K562 (cell line): Measurements from ENCODE around the gene MMP17. TPM values are rescaled to one million over a fixed set of nuclear protein-coding genes. Genes with fewer than 3 reads are reported as not detected.

Experiments
- ATAC-seq: fragments of 200-7000 bp; cut with Tn5 transposase; 3 replicates; pipeline ENCODE4 v1.9.1; 2020; ENCODE audit warnings: moderate library complexity
- BruUV-seq: library from RNA; stranded (reverse); fragments of 400-500 nt; replicated peaks from 2 replicates; lab custom pipeline; 2021; lab: Mats Ljungman, UMichigan
- CTCF ChIA-PET: fragments of 300-600 bp; formaldehyde crosslinking; extraction: SDS; loops from one replicate; lab custom pipeline; 2021; ENCODE audit warnings: low intra/inter-chr PET ratio; lab: Yijun Ruan, JAX
- POLR2A ChIA-PET: fragments of 300-600, 350-650 bp; sonication (Branson Sonifier 250); formaldehyde crosslinking; extraction: SDS; loops from one replicate; lab custom pipeline; 2021; ENCODE audit warnings: antibody characterized with exemption, inconsistent platforms; lab: Yijun Ruan, JAX
- DNase-seq, 4 experiments: peaks; one replicate each; pipeline versions ENCODE4 v3.0.0 to v3.0.0-alpha.2; 2011 to 2018; ENCODE audit warnings: low spot score in 3 of 4, mixed read lengths in 3 of 4; ENCODE audit errors: extremely low read depth in 1 of 4
- FAIRE-seq: peaks from 2 replicates; lab custom pipeline; 2011; peaks lifted over from hg19 to GRCh38; lab: Jason Lieb, UNC
- H2AFZ ChIP-seq: 2 replicates; pipeline ENCODE4 v1.6.0; 2011; ENCODE audit warnings: low read depth, low read length, control low read depth, inconsistent platforms
- H3K27ac ChIP-seq: fragments of 200-600 bp; 3 replicates; pipeline ENCODE4 v1.8.0; 2011; ENCODE audit warnings: low read depth, mild to moderate bottlenecking, control low read depth, inconsistent platforms, low read length, moderate library complexity, mixed read lengths; ENCODE audit errors: extremely low read depth
- H3K27me3 ChIP-seq, 2 experiments: fragments of 300-600 bp in 1 of 2; 2 replicates in 1 of 2; 3 replicates in 1 of 2; pipeline versions ENCODE4 v1.6.0 to v1.8.0; 2011; ENCODE audit warnings: inconsistent platforms in 2 of 2, low read length in 2 of 2, mild to moderate bottlenecking in 1 of 2, mixed read lengths in 1 of 2, moderate library complexity in 1 of 2; ENCODE audit not compliant: control insufficient read depth in 2 of 2, insufficient read depth in 2 of 2
- H3K36me3 ChIP-seq: fragments of 300-600 bp; 3 replicates; pipeline ENCODE4 v1.8.0; 2011; ENCODE audit warnings: mild to moderate bottlenecking, low read length, inconsistent platforms; ENCODE audit not compliant: control insufficient read depth, insufficient read depth
- H3K4me1 ChIP-seq, 2 experiments: fragments of 200-600 bp in 1 of 2; replicated peaks in 1 of 2; 2 replicates in 1 of 2; 3 replicates in 1 of 2; pipeline versions ENCODE4 v1.5.1 to v1.8.0; 2011; ENCODE audit warnings: inconsistent platforms in 2 of 2, low read length in 2 of 2, mild to moderate bottlenecking in 1 of 2, mixed read lengths in 1 of 2, moderate library complexity in 1 of 2; ENCODE audit not compliant: control insufficient read depth in 2 of 2, insufficient read depth in 2 of 2
- H3K4me2 ChIP-seq: 2 replicates; pipeline ENCODE4 v1.6.1; 2011; ENCODE audit warnings: low read length, control low read depth, inconsistent platforms, mixed read lengths; ENCODE audit not compliant: insufficient read depth
- H3K4me3 ChIP-seq: fragments of 200-600 bp; sonication (generic), shearing (Covaris generic); 2 replicates; pipeline ENCODE4 v1.5.1; 2016; ENCODE audit warnings: control low read depth, inconsistent platforms
- H3K79me2 ChIP-seq: fragments of 200-600 bp; 3 replicates; pipeline ENCODE4 v1.8.0; 2011; ENCODE audit warnings: low read length, inconsistent platforms; ENCODE audit not compliant: control insufficient read depth, insufficient read depth
- H3K9ac ChIP-seq, 2 experiments: 2 replicates each; pipeline versions ENCODE4 v1.6.0 to v1.6.1; 2011; ENCODE audit warnings: low read depth in 2 of 2, low read length in 2 of 2, control low read depth in 1 of 2, inconsistent platforms in 1 of 2, mild to moderate bottlenecking in 1 of 2, mixed read lengths in 1 of 2; ENCODE audit not compliant: insufficient read depth in 1 of 2
- H3K9me1 ChIP-seq: one replicate; pipeline ENCODE4 v1.6.0; 2011; ENCODE audit warnings: inconsistent platforms, mild to moderate bottlenecking, low read length, moderate library complexity; ENCODE audit not compliant: control insufficient read depth, insufficient read depth
- H3K9me3 ChIP-seq: replicated peaks from 2 replicates; pipeline ENCODE4 v1.5.1; 2011; ENCODE audit warnings: low read depth, low read length, inconsistent platforms; ENCODE audit not compliant: control insufficient read depth, insufficient read depth
- H4K20me1 ChIP-seq: replicated peaks from 2 replicates; pipeline ENCODE4 v1.6.1; 2011; ENCODE audit warnings: low read length, inconsistent platforms, mixed read lengths; ENCODE audit not compliant: control insufficient read depth, insufficient read depth
- AFF4 ChIP-seq: sonication (generic); formaldehyde crosslinking; IDR thresholded peaks from 2 replicates; pipeline ENCODE4 v1.8.0; 2023; ENCODE audit warnings: mild to moderate bottlenecking, missing genetic modification reagents
- KDM2B ChIP-seq: fragments of 250-450 bp; sonication (Bioruptor Pico); IDR thresholded peaks from 2 replicates; pipeline ENCODE4 v1.8.0; 2021; ENCODE audit warnings: mild to moderate bottlenecking, moderate library complexity
- KDM5B ChIP-seq: fragments of 200-600 bp; sonication (generic); IDR thresholded peaks from 2 replicates; pipeline ENCODE4 v1.6.1; 2012; ENCODE audit warnings: low read depth, mild to moderate bottlenecking, moderate library complexity, low read length, control low read depth, inconsistent platforms; ENCODE audit not compliant: insufficient replicate concordance
- PHF8 ChIP-seq: fragments of 200-600 bp; sonication (generic); IDR thresholded peaks from 2 replicates; pipeline ENCODE4 v1.6.1; 2012; ENCODE audit warnings: mixed run types, mild to moderate bottlenecking, inconsistent platforms, low read length, moderate library complexity, borderline replicate concordance
- RBBP5 ChIP-seq: fragments of 200-600 bp; sonication (generic); IDR thresholded peaks from 2 replicates; pipeline ENCODE4 v1.6.1; 2012; ENCODE audit warnings: borderline replicate concordance, mild to moderate bottlenecking, low read length, control low read depth, inconsistent platforms; ENCODE audit not compliant: insufficient read depth, poor library complexity, severe bottlenecking
- RBM14 ChIP-seq: fragments of 200-400 bp; formaldehyde crosslinking; IDR thresholded peaks from 2 replicates; pipeline ENCODE4 v1.6.1; 2018; ENCODE audit warnings: low read depth, mild to moderate bottlenecking, low read length, moderate library complexity, borderline replicate concordance; ENCODE audit not compliant: insufficient read depth
- ZNF408 ChIP-seq: fragments of 250-450 bp; sonication (Bioruptor Pico); IDR thresholded peaks from 2 replicates; pipeline ENCODE4 v1.4.0; 2020; ENCODE audit warnings: low read depth, mild to moderate bottlenecking, moderate library complexity
- WGBS: fragments of 100-300 bp; shearing (Covaris generic); methylation state at CpG from one replicate; pipeline ENCODE4 v1.1.6; 2016; ENCODE audit warnings: low coverage, mixed read lengths; ENCODE audit not compliant: insufficient coverage; ENCODE audit errors: missing lambda C conversion rate; 5-methylcytosine and 5-hydroxymethylcytosine counted together
- in situ Hi-C: fragments of 300-500 bp; cut with MboI; formaldehyde crosslinking; loops from 4 replicates; pipeline ENCODE4 v1.15.0; 2018; ENCODE audit warnings: inconsistent platforms, mixed read lengths
- intact Hi-C: fragments of 100-400 bp; cut with micrococcal nuclease; formaldehyde crosslinking; loops from 2 replicates; pipeline ENCODE4 v1.14.2; 2022
- polyA plus RNA-seq, 8 experiments: library from polyadenylated mRNA; depleted of rRNA in 4 of 8; stranded (reverse) in 5 of 8; unstranded in 3 of 8; fragments of >200 nt; fragmentation: Nextera tagmentation in 2 of 8; fragmentation: Illumina TruSeq in 1 of 8; extraction: Ambion mirVana in 2 of 8; extraction: Trizol in 1 of 8; gene quantifications; 2 replicates each; pipeline versions ENCODE4 v1.2.1 to v1.2.3, GENCODE V29; 2011 to 2014; ENCODE audit warnings: inconsistent platforms in 1 of 8, missing spikeins in 1 of 8
- total RNA-seq, 7 experiments: library from RNA; depleted of rRNA in 6 of 7; stranded (reverse); fragments of >200 nt in 6 of 7; fragmentation: Illumina TruSeq in 2 of 7; extraction: Trizol in 2 of 7; gene quantifications; 2 replicates each; pipeline versions ENCODE4 v1.2.1 to v1.2.3, GENCODE V29; 2011 to 2021; ENCODE audit warnings: low replicate concordance in 1 of 7

MMP17 gene
- total and polyA plus RNA-seq, 9 of the 15 experiments (the other 6 are each of a cell fraction or from before 2014, with no cell fraction given): 1.1 to 21.2 (median 17.1) TPM; not detected in 2

- H3K4me1 ChIP-seq: peaks cover 12 to 64% of the 10 kb centered on the region in 2 experiments; a peak in 4 of 5 replicates
- H4K20me1 ChIP-seq: 0 out of 2 replicates have a peak, but pooled peaks cover 20% of the 10 kb centered on the region
- H3K9me1 ChIP-seq: no peaks in the 10 kb centered on the region
- no peaks in the 10 kb centered on the region for H3K9me3 ChIP-seq
- peak overlapping the region; percentile 63 for H3K4me2 ChIP-seq
- FAIRE-seq: no peak
- peaks cover 21% of the 10 kb centered on the region for H3K79me2 ChIP-seq
- H3K4me3 ChIP-seq: peak overlapping the region; percentile 54
- peak; percentile 27 for TF ChIP-seq RBBP5
- TF ChIP-seq PHF8: peak; percentile 2; the same call in 1 of the 2 replicates
- no peak for TF ChIP-seq KDM2B (CRISPR knock-in tag)
- TF ChIP-seq RBM14: 0 out of 2 replicates have a peak, but pooled peaks have one; percentile 23
- TF ChIP-seq ZNF408 (CRISPR knock-in tag): no peak
- TF ChIP-seq AFF4: no peak
- peak; percentile 11 for TF ChIP-seq KDM5B
- no peaks in the 10 kb centered on the region for H3K36me3 ChIP-seq
- intact Hi-C loops (loop anchor here (5.0 to 10.0 kb wide), 4 partner anchors 213 to 1065 kb away; no protein-coding TSS in a partner anchor), in situ Hi-C loops (loop anchor here (10.0 kb wide), 2 partner anchors 725 to 905 kb away; no protein-coding TSS in a partner anchor)
- WGBS: 59% methylated on average over 19 of the region's 28 CpGs
- peak overlapping the region; percentile 47 to 92; a peak in 3 of 4 replicates for H3K9ac ChIP-seq
- H3K27ac ChIP-seq: no peak overlapping the region
- ATAC-seq: no peak; the same call in 2 of the 3 replicates
- peak overlapping the region; percentile 70; the same call in 1 of the 2 replicates for H2AFZ ChIP-seq
- ChIA-PET POLR2A (no interaction called here), CTCF (interaction anchor here (0.7 to 2.1 kb wide), 2 partner anchors 71 to 726 kb away, joined by 3 to 11 read pairs; no protein-coding TSS in a partner anchor)
- H3K27me3 ChIP-seq: peaks cover 8 to 19% of the 10 kb centered on the region in 2 experiments; a peak in 3 of 5 replicates
- no TSS peak for BruUV-seq
- no peak for DNase-seq
Observed at GRCh38 chr12:131829791-131830334, 1.7 kb downstream of the MMP17 start.
